GM15510 (cell line): ENCODE results near the gene PCDHGA12.

Experiments used
- POLR2A ChIP-seq: IDR thresholded peaks from 3 replicates; pipeline ENCODE4 v1.6.1; 2011; ENCODE audit warnings: borderline replicate concordance; ENCODE audit not compliant: insufficient read length; ENCODE audit errors: extremely low read depth

PCDHGA12 gene

DNA sequence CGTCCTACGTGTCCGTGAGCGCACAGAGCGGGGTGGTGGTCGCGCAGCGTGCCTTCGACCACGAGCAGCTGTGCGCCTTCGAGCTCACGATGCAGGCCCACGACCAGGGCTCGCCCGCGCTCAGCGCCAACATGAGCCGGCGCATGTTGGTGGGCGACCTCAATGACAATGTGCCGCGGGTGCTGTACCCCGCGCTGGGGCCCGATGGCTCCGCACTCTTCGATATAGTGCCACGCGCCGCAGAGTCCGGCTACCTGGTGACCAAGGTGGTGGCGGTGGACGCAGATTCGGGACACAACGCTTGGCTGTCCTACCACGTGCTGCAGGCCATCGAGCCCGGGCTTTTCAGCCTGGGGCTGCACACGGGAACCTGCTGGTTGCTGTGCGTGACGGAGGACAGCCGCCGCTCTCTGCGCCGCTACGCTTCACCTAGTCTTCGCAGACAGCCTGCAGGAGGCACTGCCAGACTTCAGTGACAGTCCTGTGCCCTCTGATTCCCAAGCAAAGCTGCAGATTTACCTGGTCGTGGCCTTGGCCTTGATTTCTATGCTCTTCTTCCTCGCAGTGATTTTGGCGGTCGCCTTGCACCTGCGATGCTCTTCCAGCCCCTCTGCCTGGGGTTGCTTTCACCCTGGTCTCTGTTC is 2.4 kb upstream of the PCDHGA12 start:
- TF ChIP-seq POLR2A = no peak

DNA sequence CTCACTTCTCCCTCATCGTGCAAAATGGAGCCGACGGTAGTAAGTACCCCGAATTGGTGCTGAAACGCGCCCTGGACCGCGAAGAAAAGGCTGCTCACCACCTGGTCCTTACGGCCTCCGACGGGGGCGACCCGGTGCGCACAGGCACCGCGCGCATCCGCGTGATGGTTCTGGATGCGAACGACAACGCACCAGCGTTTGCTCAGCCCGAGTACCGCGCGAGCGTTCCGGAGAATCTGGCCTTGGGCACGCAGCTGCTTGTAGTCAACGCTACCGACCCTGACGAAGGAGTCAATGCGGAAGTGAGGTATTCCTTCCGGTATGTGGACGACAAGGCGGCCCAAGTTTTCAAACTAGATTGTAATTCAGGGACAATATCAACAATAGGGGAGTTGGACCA is 979 bp downstream of the PCDHGA12 start:
- no peak for TF ChIP-seq POLR2A

DNA sequence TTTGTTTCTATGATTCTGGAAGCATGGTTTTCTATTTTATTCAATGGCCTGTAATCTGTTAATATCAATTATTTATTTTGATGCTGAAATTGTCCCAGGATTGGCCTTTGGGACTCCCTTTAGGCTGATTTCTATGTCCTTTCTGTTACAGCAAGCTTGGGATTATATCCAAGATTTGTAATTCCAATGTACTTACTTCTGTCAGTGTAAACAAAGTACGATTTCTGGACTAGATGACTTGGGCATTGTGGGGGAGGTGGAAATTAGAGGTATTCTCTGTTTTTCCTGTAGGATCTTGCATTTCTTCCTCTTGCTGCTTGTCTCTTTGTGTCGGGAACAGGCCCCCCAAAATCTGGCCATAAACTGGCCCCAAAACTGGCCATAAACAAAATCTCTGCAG is 3.7 kb downstream of the PCDHGA12 start:
- no peak for TF ChIP-seq POLR2A

DNA sequence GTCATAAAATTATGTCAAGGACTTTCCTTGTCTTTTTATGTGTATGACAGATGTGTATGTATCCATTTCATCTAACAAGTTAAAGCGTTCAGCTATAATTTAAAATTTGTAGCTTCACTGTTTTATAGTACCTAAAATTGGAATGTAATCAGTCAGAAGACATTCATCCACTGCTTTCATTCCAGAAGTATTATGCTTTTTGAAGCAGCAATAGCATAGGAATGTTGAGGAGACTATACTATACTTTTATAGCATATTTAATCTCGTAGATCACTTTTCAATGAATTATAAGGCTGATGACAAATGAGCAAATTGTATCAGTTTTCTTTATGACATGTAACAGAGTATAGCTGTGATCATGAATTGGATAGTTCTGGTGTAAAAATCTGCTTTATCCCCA is 6.9 kb downstream of the PCDHGA12 start:
- TF ChIP-seq POLR2A = no peak

DNA sequence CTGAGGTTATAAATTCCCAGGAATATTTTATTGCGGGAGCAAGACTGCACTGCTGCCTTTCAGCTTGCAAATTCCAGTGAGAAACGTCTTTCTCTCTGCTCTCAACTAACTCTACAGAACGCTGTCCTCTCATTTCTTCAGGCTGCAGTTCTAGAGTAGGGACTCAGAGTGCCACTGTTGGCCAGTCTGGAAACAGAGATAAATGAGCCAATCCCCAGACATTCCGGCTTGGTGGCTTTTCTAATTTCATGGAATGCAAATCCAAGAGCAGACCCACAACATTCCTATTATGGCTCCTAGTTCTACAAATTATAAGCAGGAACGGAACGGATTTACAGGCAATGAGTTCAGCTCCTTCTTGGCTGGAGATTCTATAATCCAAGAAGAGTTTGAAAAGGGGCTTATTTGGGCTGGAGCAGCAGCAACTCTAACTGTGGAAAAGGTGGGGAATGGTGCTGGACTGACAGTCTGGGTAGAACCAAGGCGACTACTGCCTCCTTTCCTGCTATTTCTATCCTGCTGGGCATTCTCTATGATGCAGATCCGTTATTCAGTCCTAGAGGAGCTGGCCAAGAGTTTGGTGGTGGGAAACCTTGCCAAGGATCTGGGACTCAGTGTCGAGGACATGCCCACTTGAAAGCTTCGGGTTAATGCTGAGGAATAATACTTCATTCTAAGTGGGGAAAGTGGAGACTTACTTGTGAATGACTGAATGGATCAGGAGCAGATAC is 9.3 kb downstream of the PCDHGA12 start:
- TF ChIP-seq POLR2A = no peak

DNA sequence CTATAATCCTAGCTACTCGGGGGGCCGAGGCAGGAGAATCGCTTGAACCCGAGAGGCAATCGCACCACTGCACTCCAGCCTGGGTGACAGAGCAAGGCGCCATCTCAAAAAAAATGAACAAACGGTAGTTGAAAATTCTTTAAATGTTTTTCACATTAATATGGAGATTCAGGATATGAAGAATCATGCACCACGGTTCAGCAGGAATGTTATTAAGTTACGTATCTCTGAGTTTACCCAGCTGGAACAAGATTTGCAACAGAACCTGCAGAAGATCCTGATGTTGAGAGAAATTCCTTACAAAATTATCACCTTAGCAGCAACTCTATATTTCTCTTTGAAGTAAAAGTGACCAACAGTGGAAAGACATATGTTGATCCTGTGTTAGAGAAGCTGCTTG is 10.0 kb downstream of the PCDHGA12 start:
- TF ChIP-seq POLR2A = no peak

DNA sequence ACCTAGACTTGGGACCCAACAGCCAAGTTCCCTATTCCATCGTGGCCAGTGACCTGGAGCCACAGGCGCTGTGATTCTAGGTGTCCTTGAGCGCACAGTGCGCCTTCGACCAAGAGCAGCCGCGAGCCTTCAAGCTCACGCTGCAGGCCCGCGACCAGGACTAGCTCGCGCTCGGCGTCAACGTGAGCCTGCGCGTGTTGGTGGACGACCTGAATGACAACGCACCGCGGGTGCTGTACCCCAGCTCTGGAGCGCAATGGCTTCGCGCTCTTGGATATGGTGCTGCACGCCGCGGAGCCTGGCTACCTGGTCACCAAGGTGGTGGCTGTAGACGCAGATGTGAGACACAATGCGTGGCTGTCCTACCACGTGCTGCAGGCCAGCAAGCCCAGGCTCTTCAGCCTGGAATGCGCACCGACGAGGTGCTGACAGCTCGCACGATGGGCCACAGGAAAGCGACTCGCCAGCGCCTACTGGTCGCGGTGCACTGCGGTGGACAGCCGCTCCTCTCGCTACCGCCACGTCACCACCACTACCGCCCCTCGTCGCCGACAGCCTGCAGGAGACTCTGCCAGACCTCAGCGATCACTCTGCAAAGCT is 11.4 kb downstream of the PCDHGA12 start:
- no peak for TF ChIP-seq POLR2A

DNA sequence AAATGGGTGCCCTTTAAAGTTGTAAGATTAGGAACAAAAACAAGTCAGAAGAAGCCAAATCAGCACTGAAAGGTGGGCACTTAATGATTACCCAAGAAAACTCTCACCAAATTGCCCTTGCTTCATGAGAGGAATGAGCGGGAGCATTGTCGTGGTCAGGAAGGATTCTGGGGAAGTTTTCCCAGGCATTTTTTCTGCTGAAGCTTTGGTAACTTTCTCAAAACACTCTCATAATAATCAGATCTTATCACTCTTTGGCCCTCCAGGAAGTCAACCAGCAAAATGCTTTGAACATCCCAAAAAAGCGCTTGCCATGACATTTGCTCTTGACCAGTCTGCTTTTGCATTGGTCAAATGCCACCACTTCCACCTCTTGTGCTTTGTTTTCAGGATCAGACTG is 35.0 kb downstream of the PCDHGA12 start:
- no peak for TF ChIP-seq POLR2A

DNA sequence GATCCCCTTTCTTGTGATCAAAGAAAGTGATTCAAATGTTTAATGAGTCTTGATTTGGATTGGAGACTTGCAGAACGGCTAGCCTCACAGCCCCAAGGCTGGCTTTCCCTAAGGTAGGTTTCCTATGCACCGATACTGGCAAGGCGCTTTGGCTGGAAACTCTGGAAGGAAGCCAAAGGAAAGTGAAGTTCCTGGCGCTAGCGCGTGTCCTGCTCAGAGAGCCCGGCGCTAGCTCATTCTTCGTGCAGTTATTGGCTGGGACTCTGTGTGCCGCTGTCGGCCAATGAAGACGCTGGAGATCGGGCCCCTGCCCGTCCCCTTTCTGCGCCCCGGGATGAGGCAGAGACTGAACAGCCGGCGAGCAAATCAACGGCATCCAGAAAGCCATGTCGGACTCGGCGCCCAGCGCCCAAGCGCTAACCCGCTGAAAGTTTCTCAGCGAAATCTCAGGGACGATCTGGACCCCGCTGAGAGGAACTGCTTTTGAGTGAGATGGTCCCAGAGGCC is 45.4 kb downstream of the PCDHGA12 start, which contains the start of gene PCDHGC3:
TSS of gene PCDHGC3 (plus strand) at position 342 of the 507 bp plus-strand sequence. CDS start at position 493, 151 bp downstream.
- TF ChIP-seq POLR2A = peak; percentile 36

DNA sequence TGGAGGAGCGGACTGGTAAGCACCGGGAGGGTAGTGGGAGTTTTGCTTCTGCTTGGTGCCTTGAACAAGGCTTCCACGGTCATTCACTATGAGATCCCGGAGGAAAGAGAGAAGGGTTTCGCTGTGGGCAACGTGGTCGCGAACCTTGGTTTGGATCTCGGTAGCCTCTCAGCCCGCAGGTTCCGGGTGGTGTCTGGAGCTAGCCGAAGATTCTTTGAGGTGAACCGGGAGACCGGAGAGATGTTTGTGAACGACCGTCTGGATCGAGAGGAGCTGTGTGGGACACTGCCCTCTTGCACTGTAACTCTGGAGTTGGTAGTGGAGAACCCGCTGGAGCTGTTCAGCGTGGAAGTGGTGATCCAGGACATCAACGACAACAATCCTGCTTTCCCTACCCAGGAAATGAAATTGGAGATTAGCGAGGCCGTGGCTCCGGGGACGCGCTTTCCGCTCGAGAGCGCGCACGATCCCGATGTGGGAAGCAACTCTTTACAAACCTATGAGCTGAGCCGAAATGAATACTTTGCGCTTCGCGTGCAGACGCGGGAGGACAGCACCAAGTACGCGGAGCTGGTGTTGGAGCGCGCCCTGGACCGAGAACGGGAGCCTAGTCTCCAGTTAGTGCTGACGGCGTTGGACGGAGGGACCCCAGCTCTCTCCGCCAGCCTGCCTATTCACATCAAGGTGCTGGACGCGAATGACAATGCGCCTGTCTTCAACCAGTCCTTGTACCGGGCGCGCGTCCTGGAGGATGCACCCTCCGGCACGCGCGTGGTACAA is 46.0 kb downstream of the PCDHGA12 start:
- TF ChIP-seq POLR2A = no peak

DNA sequence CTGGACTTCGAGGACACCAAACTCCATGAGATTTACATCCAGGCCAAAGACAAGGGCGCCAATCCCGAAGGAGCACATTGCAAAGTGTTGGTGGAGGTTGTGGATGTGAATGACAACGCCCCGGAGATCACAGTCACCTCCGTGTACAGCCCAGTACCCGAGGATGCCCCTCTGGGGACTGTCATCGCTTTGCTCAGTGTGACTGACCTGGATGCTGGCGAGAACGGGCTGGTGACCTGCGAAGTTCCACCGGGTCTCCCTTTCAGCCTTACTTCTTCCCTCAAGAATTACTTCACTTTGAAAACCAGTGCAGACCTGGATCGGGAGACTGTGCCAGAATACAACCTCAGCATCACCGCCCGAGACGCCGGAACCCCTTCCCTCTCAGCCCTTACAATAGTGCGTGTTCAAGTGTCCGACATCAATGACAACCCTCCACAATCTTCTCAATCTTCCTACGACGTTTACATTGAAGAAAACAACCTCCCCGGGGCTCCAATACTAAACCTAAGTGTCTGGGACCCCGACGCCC is 46.8 kb downstream of the PCDHGA12 start:
- TF ChIP-seq POLR2A = no peak

DNA sequence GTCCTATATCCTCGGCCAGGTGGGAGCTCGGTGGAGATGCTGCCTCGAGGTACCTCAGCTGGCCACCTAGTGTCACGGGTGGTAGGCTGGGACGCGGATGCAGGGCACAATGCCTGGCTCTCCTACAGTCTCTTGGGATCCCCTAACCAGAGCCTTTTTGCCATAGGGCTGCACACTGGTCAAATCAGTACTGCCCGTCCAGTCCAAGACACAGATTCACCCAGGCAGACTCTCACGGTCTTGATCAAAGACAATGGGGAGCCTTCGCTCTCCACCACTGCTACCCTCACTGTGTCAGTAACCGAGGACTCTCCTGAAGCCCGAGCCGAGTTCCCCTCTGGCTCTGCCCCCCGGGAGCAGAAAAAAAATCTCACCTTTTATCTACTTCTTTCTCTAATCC is 47.5 kb downstream of the PCDHGA12 start:
- no peak for TF ChIP-seq POLR2A

DNA sequence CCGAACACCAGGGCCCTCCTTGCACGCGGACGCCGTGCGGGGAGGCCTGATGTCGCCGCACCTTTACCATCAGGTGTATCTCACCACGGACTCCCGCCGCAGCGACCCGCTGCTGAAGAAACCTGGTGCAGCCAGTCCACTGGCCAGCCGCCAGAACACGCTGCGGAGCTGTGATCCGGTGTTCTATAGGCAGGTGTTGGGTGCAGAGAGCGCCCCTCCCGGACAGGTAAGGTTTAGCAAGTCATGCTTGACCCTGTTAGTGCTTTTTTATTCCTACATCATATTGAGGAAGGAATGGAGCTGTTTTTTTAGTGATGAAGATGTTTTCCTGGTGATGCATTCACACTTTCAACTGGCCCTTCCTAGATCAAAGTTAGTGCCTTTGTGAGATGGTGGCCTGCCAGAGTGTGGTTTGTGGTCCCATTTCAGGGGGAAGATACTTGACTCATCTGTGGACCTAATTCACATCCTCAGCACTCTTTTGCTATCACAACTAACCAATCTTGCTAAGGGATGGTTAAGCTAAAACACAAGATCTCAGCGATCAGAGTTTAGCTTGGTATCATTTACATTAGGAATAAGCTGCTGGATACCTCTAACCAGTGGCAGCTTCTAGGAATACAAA is 48.1 kb downstream of the PCDHGA12 start:
- no peak for TF ChIP-seq POLR2A

DNA sequence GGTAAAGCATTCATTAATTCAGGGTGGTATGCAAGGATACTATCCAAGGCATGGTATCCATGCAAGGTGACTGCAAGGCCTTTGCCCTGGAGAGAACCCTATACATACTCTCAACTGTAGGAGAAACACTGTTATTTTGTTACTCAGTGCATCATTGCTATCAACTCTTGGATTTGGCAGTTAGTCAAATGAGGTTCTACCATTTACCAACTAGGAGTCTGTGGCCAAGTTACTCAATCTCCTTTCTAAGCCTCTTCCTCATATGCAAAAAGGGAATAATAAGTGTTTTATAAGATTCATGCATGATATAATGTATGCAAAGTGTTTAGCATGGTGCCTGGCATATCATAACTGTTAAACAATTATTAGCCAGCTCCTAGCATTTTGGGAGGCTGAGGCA is 49.5 kb downstream of the PCDHGA12 start:
- no peak for TF ChIP-seq POLR2A
